ENCODE measurements around the gene TMEM35A. TPM values are rescaled to one million over a fixed set of nuclear protein-coding genes. Genes with fewer than 3 reads are reported as not detected.

TMEM35A gene, protein sequence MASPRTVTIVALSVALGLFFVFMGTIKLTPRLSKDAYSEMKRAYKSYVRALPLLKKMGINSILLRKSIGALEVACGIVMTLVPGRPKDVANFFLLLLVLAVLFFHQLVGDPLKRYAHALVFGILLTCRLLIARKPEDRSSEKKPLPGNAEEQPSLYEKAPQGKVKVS
- total RNA-seq = 1 to 10 TPM in 1 of 4 donors, under 1 TPM in 1, not detected in 2; 0.67 to 2.1 TPM

DNA sequence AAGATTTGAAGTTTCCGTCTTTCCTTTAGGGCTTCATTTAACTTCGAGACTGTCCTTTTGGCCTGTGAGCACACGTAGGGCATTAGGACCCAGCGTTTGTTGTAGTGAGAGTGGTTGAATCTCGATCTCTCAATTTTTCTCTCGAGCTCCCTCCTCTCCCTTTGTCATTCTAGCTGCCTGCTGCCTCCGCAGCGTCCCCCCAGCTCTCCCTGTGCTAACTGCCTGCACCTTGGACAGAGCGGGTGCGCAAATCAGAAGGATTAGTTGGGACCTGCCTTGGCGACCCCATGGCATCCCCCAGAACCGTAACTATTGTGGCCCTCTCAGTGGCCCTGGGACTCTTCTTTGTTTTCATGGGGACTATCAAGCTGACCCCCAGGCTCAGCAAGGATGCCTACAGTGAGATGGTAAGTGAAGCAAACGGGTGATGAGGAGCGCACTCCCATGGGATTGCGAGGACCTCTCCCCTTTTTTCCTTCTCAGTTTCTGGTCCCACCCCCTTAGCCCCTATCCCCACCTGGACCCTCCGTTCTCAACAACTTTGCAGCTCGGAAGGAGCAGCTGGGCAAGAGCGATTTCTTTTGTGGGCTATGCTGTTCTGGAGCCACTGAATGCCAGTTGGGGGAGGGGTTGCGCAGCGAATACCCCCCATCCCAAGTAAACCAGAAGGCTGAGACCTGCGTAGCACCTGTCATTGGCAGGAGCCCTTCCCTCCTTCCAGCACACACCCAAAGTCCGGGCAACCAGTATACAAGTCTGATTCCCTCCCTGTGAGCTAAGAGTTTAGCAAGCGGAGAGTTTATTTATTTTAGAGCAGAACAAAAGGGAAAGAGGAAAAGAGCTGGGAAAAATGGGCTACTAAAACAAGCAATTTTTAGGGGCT, at the start of gene TMEM35A:
TMEM35A (plus strand) TSS at position 164 of the 883 bp plus-strand sequence; CDS start at position 288, 124 bp downstream.
- Histone ChIP-seq H3K4me1 (no peaks in the 10 kb centered on the region), H3K36me3 (no peaks in the 10 kb centered on the region), H3K9me3 (no peaks in the 10 kb centered on the region), H3K4me3 (peak within 1 kb of the TSS in 3 of 4 donors; percentile 6 to 45 (median 25)), H3K27ac (no peak within 1 kb of the TSS), H3K27me3 (no peaks in the 10 kb centered on the region)
- no peak for DNase-seq
- TF ChIP-seq POLR2A (IDR thresholded peaks at IDR 0.05) = no peak

DNA sequence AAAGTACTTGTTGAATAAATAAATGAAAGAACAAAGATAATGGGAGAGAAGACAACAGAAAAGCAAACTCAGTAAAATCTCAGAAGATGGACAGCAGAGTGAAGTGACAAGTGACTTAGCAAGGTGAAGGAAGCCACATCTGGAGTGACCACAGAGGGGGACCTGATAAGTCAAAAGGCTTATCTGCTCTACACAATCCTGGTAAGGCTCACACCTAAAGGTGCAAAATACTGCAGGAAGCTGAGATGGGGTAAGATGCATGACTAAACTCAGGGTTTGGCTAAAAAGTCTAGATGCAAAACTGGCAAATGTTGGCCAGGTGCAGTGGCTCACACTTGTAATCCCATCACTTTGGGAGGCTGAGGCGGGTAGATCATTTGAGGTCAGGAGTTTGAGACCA, 49.0 kb upstream of the TMEM35A start:
- Histone ChIP-seq H3K27me3 (no peaks in the 10 kb centered on the region), H3K27ac (no peak overlapping the region), H3K9me3 (no peaks in the 10 kb centered on the region), H3K4me3 (no peak overlapping the region), H3K4me1 (no peaks in the 10 kb centered on the region), H3K36me3 (peaks cover 0 to 25% (median 0%) of the 10 kb centered on the region in 3 donors)
- no peak for DNase-seq
- TF ChIP-seq, protein P1, sequence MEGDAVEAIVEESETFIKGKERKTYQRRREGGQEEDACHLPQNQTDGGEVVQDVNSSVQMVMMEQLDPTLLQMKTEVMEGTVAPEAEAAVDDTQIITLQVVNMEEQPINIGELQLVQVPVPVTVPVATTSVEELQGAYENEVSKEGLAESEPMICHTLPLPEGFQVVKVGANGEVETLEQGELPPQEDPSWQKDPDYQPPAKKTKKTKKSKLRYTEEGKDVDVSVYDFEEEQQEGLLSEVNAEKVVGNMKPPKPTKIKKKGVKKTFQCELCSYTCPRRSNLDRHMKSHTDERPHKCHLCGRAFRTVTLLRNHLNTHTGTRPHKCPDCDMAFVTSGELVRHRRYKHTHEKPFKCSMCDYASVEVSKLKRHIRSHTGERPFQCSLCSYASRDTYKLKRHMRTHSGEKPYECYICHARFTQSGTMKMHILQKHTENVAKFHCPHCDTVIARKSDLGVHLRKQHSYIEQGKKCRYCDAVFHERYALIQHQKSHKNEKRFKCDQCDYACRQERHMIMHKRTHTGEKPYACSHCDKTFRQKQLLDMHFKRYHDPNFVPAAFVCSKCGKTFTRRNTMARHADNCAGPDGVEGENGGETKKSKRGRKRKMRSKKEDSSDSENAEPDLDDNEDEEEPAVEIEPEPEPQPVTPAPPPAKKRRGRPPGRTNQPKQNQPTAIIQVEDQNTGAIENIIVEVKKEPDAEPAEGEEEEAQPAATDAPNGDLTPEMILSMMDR (IDR thresholded peaks at IDR 0.05) = no peak
- TF ChIP-seq POLR2A (IDR thresholded peaks at IDR 0.05) = no peak

DNA sequence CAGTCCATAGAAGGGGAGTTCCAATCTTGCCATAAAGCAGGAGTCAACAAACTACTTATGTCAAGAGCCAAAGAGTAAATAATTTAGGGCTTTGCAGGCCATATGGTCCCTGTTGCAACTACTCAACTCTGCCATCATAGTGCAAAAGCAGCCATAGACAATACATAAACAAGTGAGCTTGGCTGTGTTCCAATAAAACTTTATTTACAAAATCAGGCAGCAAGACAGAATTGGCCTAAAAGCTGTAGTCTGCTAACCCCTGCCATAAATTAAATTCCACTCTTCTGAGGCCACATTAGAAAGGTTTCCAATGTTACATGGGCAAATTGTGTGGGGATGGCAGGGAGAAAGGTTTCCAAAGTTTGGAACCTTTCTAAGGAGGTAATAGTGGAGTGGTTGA, 41.4 kb upstream of the TMEM35A start:
- Histone ChIP-seq H3K27me3 (no peaks in the 10 kb centered on the region), H3K36me3 (peaks cover 0 to 40% (median 0%) of the 10 kb centered on the region in 3 donors), H3K4me1 (no peaks in the 10 kb centered on the region), H3K27ac (no peak overlapping the region), H3K4me3 (no peak overlapping the region), H3K9me3 (no peaks in the 10 kb centered on the region)
- no peak for DNase-seq
- TF ChIP-seq POLR2A (IDR thresholded peaks at IDR 0.05) = no peak
- TF ChIP-seq, protein P1 (IDR thresholded peaks at IDR 0.05) = no peak

DNA sequence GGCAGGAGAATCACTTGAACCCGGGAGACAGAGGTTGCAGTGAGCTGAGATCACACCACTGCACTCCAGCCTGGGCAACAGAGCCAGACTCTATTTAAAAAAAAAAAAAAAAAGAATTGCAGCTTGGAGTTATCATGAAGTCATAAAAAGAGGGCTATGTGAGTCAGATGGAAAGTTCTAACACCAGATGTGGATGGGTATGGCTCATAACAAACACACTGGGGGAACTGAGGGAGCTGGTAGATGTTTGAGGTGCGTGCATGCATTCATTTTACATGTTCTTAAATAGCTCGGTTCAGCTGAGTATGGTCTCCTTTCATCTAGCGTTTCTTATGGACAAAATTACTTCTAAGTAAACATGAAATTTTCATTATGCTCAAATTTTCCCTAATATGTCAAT, 38.5 kb upstream of the TMEM35A start:
- Histone ChIP-seq H3K27me3 (no peaks in the 10 kb centered on the region), H3K9me3 (no peaks in the 10 kb centered on the region), H3K27ac (no peak overlapping the region), H3K36me3 (peaks cover 0 to 28% (median 0%) of the 10 kb centered on the region in 3 donors), H3K4me1 (no peaks in the 10 kb centered on the region), H3K4me3 (no peak overlapping the region)
- TF ChIP-seq POLR2A (IDR thresholded peaks at IDR 0.05) = no peak
- TF ChIP-seq, protein P1 (IDR thresholded peaks at IDR 0.05) = no peak
- no peak for DNase-seq

DNA sequence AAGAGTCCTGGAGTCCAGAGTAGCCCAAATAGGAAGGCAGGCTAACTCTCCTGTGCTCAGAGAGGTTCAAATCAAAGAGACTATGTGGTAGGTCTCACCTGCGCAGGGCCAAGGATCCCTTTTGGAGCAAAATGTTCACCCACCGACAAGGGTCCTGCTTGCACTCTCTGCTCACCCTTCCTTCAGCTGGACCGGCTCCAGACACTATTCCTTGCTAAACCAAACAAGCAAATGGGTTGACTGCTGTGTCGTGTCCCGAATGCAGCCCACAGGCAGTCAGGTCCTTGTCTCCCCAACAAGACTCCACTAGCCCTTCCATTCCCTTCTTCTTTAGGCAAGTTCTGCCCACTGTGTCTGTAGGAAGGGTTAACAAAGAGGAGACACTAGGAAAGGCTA, 27.5 kb upstream of the TMEM35A start:
- H3K4me3 ChIP-seq = peak overlapping the region; percentile 52 to 70 (median 62)
- H3K27me3 ChIP-seq = no peaks in the 10 kb centered on the region
- DNase-seq = no peak
- H3K36me3 ChIP-seq = no peaks in the 10 kb centered on the region
- H3K9me3 ChIP-seq = no peaks in the 10 kb centered on the region
- H3K27ac ChIP-seq = peak overlapping the region; percentile 82 to 95 (median 92)
- TF ChIP-seq, protein P1 (IDR thresholded peaks at IDR 0.05) = no peak
- TF ChIP-seq POLR2A (IDR thresholded peaks at IDR 0.05) = peak in 1 of 2 donors; percentile 5
- peaks cover 0 to 12% (median 0%) of the 10 kb centered on the region in 4 donors for H3K4me1 ChIP-seq
